NOMO-1 treated with dmso at 0.1 percent for 144 hours (cell line): ENCODE measurements around the gene RASSF3.
"Not testable (repeated sequence)": the region's sequence is repeated elsewhere in the genome, so short reads cannot be mapped to it uniquely, and the experiment has no call there.

ENCODE experiments used
- DNase-seq: peaks from one replicate; lab custom pipeline; 2025; ENCODE audit not compliant: unreplicated experiment; lab: John Stamatoyannopoulos, UW

Gene RASSF3

DNA sequence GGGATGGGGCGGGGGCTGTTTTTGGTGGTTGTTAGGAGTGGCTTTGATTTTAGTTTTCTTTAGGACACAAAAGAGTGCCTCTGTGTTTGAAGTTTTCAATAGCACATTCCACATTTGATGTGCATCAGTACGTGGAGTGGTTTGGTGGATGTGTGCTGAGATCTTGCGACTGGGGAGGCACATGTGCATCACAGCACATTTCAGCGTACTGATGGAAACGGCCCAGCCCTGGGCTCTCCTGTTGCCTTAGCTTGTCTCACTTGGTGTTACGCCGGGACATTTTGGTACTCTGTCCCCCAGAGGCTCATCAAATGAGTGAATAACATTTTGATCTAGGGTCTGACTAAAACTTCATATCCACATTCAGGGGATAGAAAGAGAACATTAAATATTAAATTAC, 78.4 kb downstream of the RASSF3 start:
- no peak for DNase-seq

DNA sequence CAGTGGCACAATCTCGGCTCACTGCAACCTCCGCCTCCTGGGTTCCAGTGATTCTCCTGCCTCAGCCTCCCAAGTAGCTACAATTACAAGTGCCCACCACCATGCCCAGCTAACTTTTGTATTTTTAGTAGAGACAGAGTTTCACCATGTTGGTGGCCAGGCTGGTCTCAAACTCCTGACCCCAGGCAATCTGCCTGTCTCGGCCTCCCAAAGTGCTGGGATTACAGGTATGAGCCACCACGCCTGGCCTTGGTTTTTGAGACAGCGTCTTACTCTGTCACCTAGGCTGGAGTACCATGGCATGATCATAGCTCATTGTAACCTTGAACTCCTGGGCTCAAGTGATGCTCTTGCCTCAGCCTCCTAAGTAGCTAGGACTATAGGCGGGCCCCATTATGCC, 79.9 kb downstream of the RASSF3 start:
- DNase-seq = not testable (repeated sequence)

DNA sequence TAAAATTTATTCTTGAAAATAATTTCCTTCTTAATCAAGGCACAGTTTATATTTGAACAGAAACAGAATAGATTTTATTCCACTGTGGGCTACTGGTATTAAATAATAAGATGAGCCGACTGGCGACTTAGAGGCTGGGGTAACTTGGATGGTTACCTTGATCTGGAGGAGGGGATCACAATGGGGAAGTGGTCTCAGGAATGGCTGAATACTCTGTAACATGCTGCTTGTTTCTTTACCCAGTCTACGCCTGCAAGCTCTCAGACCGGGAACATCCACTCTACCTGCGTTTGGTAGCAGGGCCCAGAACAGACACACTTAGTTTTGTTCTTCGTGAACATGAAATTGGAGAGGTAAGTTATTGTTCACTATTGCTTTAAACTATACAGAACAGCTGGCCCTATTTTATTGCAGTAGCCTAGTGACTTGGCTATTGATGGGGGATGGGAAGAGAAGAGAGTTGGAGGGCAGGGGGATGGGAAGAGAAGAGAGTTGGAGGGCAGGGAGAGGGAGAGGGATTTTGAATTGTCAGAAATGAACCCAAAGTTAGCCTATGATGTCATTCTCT, 81.0 kb downstream of the RASSF3 start:
- no peak for DNase-seq

DNA sequence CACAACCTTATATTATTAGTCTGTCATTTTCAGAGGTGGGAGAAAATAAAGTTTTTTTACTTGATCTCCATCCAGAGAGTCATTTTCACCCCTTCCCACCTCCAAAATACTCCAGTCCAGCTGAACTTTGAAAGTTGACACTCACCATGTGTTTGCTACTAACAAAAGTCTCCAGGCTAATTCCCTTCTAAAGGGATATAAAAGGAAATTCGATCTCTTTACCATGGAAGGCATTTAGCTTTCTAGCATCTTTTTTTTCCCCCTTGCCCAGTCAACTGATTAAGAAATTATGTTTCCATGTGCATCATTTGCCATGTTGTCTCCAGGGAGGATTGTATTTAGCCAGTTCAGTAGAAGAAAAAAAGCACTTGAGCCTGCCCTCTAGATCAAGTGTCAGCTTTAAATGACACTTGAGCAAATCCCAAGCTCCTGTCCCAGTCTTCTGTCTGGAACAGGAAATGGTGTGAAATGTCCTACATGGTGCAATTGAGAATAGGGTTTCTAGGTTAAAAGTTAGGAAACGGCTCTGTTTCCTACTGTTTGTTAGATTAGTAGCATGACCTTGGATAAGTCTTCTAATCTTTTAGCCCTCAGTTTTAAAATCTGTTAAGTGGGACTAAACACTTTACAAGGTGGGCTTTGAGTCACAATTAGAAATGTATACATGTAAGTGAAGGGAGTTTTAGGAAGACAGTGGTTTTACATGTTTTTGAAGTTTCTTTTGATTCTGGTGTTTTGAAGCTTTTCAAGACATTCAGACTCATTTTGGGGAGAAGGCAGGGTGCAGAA, 81.7 kb downstream of the RASSF3 start:
- DNase-seq = no peak

DNA sequence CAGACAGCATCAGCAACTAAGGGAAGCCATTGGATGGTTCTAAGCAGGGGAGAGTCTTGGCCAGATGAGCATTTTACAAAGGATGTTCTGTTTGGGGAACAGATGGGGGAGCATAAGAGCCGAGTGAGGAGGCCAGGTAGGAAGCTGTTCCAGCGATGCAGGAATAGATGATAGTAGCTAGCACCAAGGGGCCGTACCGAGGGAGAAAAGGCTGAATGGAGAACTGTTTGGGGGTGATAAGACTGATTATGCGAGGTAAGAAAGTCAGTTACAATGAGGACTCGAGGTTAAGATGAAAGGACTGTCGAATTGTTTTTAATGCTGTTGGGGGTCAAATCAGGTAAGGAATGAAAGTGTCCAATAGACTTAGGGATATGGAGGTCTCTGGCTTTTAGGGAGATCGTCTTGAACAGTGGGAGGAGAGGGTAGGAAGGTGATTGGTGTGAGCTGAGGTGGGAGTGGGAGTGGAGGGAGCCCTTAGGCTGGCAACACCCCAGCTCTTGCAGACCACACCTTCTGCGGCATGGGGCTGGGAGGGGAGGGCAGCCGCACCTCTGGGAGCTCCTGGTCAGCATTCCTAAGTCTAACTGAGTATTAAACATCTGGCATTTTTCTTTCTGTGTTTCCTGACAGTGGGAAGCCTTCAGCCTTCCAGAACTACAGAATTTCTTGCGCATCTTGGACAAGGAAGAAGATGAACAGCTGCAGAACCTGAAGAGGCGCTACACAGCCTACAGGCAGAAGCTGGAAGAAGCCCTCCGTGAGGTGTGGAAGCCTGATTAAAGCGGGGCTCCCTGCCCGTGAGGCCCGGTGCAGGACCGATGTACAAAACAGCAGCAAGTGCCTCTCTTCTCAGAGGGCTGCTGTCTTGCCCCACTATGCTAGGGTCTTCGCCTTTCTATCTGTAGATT, 84.1 kb downstream of the RASSF3 start:
- DNase-seq = no peak

DNA sequence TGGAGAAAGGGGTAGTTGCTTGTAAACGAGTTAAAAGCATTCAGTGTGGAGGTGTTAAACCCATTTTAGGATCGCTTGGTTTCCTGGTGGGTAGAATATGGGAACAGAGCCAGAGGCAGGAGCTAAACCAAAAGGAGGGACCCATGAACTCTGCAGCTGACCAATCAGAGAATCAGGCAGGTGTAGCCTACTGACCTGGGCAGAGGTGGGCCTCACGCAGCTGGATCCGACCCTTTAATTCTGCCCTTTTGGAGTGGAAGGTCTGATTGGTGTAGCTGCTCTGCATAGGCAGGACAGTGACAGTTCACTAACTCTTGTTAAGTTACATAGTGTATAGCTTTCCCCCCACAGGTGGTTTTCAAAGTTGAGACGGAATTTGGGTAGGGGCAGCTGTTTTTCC, 85.3 kb downstream of the RASSF3 start:
- DNase-seq = no peak

DNA sequence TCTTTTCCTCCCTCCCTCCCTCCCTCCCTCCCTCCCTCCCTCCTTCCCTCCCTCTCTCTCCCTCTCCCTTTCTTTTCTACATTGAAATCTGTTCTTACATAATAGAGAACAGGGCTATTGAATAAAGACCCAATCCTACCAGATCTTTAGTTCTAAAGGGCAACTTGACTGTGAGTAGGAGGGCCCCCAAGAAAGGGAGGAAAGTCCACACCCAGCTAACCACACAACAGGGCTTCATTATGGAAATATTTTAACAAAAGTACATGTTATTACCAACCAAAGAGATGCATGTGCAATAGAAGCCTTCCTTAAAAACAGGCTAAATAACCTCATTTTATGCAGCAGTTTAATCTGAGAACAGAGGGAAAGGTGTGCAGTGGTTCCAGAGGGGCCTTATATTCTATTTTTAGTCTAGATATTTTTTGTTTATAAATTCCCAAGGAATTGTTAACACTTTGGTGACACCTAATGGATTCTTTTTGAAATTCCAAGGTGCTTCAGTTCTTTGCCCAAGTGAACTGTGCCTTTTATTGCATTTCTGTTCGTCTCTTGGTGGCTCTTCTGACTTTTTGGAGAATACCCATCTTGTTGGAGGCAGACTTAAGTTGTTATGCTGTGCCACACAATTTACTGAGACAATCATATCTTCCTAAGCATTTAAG, 85.9 kb downstream of the RASSF3 start:
- no peak for DNase-seq

DNA sequence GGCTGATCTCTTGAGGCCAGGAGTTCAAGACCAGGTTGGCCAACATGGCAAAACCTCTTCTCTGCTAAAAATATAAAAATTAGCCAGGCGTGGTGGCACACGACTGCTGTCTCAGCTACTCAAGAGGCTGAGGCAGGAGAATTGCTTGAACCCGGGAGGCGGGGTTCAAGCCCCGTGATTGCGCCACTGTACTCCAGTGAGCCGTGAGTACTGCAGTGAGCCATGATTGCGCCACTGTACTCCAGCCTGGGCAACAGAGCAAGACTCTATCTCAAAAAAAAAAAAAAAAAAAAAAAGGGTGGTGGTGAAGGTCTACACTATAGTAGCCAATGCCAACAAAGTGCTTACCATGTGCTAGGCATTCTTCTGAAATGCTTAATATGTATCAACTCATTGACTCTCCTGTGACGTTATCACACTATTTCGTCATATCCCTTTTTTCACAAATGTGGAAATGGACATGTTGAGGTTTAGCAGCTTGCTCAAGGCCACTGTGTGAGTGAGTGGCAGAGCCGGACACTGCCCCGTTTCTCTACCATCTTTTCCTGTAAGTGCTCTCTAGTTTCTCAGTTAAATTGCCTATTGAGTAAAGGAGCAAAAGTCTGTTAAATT, 89.3 kb downstream of the RASSF3 start:
- no peak for DNase-seq

DNA sequence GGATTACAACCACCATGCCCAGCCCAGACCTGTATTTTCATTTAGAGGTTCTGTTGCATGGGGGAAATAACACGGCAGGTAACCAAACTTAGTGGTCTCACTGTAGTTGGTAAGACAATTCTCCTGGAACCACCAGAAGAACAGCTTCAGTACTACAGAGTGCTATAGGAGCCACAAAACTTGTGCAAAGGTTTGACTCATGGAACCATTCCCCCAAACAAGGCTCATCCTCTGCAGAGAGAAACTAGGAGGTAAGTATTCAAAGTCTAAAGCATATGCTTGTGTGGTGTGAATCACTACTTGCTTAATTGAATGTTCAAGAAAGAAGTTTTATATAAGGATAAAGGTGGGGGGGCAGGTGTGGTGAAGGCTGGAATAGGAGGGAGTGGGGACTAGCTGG, 90.2 kb downstream of the RASSF3 start:
- no peak for DNase-seq

DNA sequence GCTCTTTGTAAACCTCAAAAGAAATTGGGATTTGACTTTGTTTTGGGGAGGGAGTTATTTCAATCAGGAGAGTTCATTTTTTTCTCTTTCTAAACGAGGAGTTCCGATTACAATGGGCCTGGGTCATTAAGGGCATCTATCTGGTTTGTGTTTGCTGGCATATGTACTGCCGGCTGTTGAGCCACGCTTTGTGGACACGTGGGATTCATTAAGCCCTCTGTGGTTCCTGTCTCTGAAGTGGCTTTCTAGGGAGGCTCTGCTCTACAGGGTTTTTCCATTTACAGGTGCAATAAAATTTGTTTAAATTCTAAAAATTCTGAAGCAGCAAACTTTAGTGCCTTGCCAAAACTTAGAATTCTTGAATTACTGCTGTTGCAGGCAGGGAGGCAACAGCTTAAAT, 91.0 kb downstream of the RASSF3 start:
- no peak for DNase-seq

DNA sequence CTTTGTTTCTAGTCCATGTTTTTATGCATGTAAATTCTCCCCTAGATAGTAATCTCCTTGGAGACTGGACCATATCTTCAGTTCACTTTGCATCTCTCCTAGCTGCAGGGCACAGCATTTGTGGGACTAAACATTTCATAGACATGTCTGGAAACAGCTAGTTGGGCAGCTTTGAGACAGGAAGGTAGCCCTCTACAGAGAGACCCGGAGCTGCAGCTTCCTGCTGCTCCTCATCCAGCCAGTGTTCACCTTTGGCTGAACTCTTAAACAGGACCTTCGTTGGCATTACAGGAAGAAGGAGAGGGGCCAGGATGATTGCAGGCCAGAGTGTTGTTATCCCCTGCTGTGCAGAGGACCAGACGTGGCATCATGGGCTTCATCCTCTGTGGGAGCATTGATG, 96.0 kb downstream of the RASSF3 start:
- DNase-seq = no peak

DNA sequence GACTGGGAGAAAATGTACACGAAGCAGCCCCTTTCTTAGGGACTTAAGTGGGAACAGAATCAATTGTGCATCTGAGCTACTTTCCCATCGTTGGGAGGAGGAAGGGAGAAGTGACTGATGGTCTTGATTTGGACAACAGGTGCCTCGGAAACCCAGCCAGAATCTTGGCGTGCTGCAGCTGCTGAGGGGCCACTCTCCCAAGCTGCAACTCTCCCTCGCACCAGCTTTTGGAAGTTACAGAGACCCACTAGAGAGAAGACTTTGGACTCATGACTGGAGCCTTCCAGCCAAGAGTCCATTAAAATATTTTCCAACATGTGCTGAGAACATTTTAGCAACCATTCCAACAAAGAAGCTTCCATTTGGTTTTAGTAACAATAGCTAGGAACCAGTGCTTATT, 96.6 kb downstream of the RASSF3 start:
- no peak for DNase-seq

DNA sequence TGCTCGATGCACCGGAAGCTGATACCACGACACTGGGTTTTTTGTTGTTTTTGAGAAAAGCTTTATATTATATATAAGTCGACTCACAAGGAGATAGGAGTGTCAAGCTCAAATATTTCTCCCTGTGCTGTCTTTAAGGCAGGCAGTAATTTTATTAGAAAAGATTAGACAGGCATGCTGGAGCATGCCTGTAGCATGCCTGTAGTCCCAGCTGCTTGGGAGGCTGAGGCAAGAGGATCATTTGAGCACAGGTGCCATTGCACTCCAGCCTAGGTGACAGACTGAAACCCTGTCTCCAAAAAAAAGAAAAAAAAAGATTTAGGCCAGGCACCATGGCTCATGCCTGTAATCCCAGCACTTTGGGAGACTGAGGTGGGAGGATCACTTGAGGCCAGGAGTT, 97.1 kb downstream of the RASSF3 start:
- DNase-seq = no peak

DNA sequence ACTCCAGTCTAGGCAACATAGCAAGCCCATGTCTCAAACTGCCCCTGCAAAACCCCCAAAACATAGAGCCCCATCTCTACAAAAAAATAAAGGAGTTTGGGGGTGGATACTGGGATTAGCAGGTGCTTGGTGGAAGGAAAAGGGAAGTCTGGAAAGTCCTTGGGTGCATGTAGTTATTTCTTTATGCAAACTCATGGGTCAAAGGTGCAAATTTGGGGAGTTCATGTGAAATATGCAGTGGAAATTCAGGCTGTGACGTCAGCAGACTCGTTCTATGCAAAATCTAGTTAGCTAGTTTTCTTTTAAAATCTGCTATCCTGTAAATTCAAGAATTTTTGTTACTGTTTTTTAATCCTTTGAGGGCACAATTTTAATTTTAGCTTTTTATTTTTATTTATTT, 97.6 kb downstream of the RASSF3 start:
- DNase-seq = no peak

DNA sequence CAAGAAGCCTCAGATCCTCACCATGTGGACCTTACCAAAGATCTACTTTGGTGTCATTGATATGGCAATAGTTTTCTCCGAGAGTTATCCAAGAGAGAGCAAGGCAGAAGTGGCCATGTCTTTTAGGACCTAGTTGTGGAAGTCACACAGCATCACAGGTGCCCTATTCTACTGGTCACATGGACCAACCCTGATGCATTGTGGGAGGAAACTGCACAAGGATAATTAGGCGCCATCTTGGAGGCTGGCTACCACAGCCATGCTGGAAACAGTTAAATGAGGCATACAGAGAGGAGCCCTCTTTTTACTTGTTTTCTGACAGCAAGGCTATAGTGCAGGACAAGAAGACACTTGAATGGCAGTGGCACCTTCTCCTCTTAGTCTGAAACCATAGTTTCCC, 99.1 kb downstream of the RASSF3 start:
- no peak for DNase-seq

DNA sequence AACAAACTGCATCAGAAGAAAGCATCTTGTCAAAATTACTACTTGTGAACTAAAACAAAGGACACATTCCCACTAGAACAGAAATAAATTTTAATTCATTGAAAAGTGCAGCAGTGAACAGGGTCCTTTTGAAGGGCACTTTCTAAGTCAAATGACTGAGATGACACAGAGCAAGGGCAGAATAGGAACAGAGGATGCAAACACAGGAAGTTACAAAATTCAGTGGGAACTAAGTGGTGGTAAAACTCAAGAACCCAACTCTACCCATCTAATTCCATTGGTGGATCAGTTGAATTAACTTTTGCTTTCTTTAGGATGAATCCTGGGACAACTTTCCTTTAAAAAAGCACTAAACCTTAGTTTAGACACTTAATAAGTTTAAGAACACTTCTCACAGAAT, 103.1 kb downstream of the RASSF3 start:
- DNase-seq = no peak

DNA sequence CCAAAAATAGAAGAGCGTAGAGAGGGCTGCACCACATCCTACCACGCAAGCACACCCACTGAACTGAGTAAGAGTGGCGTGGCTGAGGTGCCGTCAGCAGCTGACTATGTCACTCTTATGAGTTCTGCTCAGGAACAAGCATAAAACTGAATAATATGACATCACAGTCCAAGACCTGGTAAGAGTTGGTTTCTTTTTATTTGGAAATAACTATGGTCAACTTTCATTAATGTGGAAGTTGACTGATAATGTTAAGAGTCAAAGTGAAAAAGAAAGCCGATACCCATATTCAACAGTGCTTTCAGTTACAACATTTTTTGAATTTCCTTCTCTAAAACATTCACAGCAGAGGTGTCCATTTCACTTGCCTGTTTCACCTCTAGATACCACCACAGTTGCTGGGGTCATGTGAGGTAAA, 104.3 kb downstream of the RASSF3 start:
- DNase-seq = no peak

DNA sequence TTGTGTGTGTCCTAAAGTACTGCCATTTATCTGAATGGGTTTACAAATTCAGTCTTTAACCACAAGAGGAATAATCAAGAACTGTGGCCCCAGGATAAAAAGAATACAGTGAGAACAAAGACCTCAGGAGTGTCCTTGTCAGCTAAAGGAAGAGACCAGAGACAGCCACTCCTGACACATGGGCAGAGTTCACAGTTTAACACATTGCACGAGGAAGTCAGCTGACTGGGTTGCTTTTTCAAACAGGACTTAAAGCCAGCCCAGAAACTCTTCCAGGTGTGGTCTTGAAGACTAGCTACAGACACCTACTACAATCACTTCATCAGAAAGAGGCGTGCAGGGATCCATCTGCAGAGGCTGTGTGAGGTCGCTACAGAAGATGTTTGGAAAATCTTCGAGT, 106.1 kb downstream of the RASSF3 start:
- DNase-seq = no peak

DNA sequence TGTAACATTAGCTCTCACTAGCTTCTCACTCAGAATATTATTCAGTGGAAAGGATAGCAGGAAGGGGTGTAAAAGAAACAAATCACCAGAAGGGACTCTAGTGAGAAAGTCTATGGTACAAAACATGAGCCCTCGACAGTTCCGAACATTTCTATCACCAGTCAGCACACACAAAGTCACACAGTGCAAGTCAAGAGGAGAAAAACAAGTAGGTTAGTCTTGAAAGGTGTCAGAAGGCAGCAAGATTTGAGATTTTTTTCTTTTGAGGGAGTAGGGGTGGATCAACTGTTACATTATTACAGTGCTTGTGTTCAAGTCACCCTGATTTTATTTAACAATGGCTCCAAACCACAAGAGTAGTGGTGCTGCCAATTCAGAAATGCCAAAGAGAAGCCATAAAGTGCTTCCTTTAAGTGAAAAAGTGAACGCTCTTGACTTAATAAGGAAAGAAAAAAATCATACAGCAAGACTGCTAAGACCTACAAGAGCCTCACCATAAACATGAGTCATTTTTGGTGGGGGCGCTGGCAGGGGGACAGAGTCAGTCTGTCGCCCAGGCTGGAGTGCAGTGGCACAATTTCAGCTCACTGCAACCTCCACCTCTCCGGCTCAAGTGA, 106.7 kb downstream of the RASSF3 start:
- no peak for DNase-seq

DNA sequence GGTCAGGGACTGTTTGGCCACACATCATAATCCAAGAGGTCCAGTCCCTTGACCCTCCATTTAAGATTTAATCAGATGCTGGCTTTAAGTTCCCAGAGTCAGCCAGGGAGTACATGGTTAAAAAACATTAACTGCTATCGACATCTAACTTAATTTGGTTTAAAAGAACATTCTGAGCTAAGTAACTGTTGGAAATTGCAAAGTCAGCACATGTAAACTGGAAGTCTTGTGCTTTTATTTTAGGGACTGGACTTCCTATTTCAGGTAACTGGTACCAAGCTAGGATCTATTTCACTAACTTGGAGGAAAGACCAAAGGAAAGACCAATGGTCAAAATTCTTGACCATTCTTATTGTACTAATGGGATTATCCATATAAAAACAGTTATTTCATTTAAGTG, 108.4 kb downstream of the RASSF3 start:
- no peak for DNase-seq

DNA sequence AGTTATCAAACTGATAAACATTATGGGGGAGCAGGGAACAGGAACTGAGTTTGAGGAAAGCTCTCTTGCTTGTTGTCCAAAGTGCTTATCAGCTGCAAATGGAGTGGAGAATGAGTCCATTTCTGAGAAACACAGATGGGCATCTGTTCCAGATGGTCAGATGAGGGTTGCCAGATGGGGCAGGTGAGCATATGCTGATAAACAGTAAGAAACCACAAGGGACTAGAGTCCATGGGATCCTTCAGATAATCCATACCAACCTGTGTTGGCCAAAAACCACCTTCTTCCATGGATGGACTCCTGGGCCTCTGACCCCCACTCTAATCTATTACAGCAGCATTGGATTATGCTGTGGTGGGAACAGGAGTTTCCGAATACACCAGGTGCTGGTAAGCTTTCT, 110.6 kb downstream of the RASSF3 start:
- no peak for DNase-seq
